K562 (cell line): ENCODE measurements around the gene NSMF. TPM values are rescaled to one million over a fixed set of nuclear protein-coding genes. Genes with fewer than 3 reads are reported as not detected.

ENCODE experiments used
- ATAC-seq: fragments of 200-7000 bp; cut with Tn5 transposase; 3 replicates; pipeline ENCODE4 v1.9.1; 2020; ENCODE audit warnings: moderate library complexity
- BruUV-seq: library from RNA; stranded (reverse); fragments of 400-500 nt; replicated peaks from 2 replicates; lab custom pipeline; 2021; lab: Mats Ljungman, UMichigan
- CTCF ChIA-PET: fragments of 300-600 bp; formaldehyde crosslinking; extraction: SDS; loops from one replicate; lab custom pipeline; 2021; ENCODE audit warnings: low intra/inter-chr PET ratio; lab: Yijun Ruan, JAX
- POLR2A ChIA-PET: fragments of 300-600, 350-650 bp; sonication (Branson Sonifier 250); formaldehyde crosslinking; extraction: SDS; loops from one replicate; lab custom pipeline; 2021; ENCODE audit warnings: antibody characterized with exemption, inconsistent platforms; lab: Yijun Ruan, JAX
- DNase-seq, 4 experiments: peaks; one replicate each; pipeline versions ENCODE4 v3.0.0 to v3.0.0-alpha.2; 2011 to 2018; ENCODE audit warnings: low spot score in 3 of 4, mixed read lengths in 3 of 4; ENCODE audit errors: extremely low read depth in 1 of 4
- FAIRE-seq: peaks from 2 replicates; lab custom pipeline; 2011; peaks lifted over from hg19 to GRCh38; lab: Jason Lieb, UNC
- H2AFZ ChIP-seq: 2 replicates; pipeline ENCODE4 v1.6.0; 2011; ENCODE audit warnings: low read depth, low read length, control low read depth, inconsistent platforms
- H3K27ac ChIP-seq: fragments of 200-600 bp; 3 replicates; pipeline ENCODE4 v1.8.0; 2011; ENCODE audit warnings: low read depth, mild to moderate bottlenecking, control low read depth, inconsistent platforms, low read length, moderate library complexity, mixed read lengths; ENCODE audit errors: extremely low read depth
- H3K27me3 ChIP-seq, 2 experiments: fragments of 300-600 bp in 1 of 2; 2 replicates in 1 of 2; 3 replicates in 1 of 2; pipeline versions ENCODE4 v1.6.0 to v1.8.0; 2011; ENCODE audit warnings: inconsistent platforms in 2 of 2, low read length in 2 of 2, mild to moderate bottlenecking in 1 of 2, mixed read lengths in 1 of 2, moderate library complexity in 1 of 2; ENCODE audit not compliant: control insufficient read depth in 2 of 2, insufficient read depth in 2 of 2
- H3K36me3 ChIP-seq: fragments of 300-600 bp; 3 replicates; pipeline ENCODE4 v1.8.0; 2011; ENCODE audit warnings: mild to moderate bottlenecking, low read length, inconsistent platforms; ENCODE audit not compliant: control insufficient read depth, insufficient read depth
- H3K4me1 ChIP-seq, 2 experiments: fragments of 200-600 bp in 1 of 2; replicated peaks in 1 of 2; 2 replicates in 1 of 2; 3 replicates in 1 of 2; pipeline versions ENCODE4 v1.5.1 to v1.8.0; 2011; ENCODE audit warnings: inconsistent platforms in 2 of 2, low read length in 2 of 2, mild to moderate bottlenecking in 1 of 2, mixed read lengths in 1 of 2, moderate library complexity in 1 of 2; ENCODE audit not compliant: control insufficient read depth in 2 of 2, insufficient read depth in 2 of 2
- H3K4me2 ChIP-seq: 2 replicates; pipeline ENCODE4 v1.6.1; 2011; ENCODE audit warnings: low read length, control low read depth, inconsistent platforms, mixed read lengths; ENCODE audit not compliant: insufficient read depth
- H3K4me3 ChIP-seq: fragments of 200-600 bp; sonication (generic), shearing (Covaris generic); 2 replicates; pipeline ENCODE4 v1.5.1; 2016; ENCODE audit warnings: control low read depth, inconsistent platforms
- H3K79me2 ChIP-seq: fragments of 200-600 bp; 3 replicates; pipeline ENCODE4 v1.8.0; 2011; ENCODE audit warnings: low read length, inconsistent platforms; ENCODE audit not compliant: control insufficient read depth, insufficient read depth
- H3K9ac ChIP-seq, 2 experiments: 2 replicates each; pipeline versions ENCODE4 v1.6.0 to v1.6.1; 2011; ENCODE audit warnings: low read depth in 2 of 2, low read length in 2 of 2, control low read depth in 1 of 2, inconsistent platforms in 1 of 2, mild to moderate bottlenecking in 1 of 2, mixed read lengths in 1 of 2; ENCODE audit not compliant: insufficient read depth in 1 of 2
- H3K9me1 ChIP-seq: one replicate; pipeline ENCODE4 v1.6.0; 2011; ENCODE audit warnings: inconsistent platforms, mild to moderate bottlenecking, low read length, moderate library complexity; ENCODE audit not compliant: control insufficient read depth, insufficient read depth
- H3K9me3 ChIP-seq: replicated peaks from 2 replicates; pipeline ENCODE4 v1.5.1; 2011; ENCODE audit warnings: low read depth, low read length, inconsistent platforms; ENCODE audit not compliant: control insufficient read depth, insufficient read depth
- H4K20me1 ChIP-seq: replicated peaks from 2 replicates; pipeline ENCODE4 v1.6.1; 2011; ENCODE audit warnings: low read length, inconsistent platforms, mixed read lengths; ENCODE audit not compliant: control insufficient read depth, insufficient read depth
- NFIC ChIP-seq: fragments of 450-650 bp; IDR thresholded peaks from 2 replicates; pipeline ENCODE4 v1.6.1; 2017; ENCODE audit warnings: mild to moderate bottlenecking, inconsistent platforms
- PTTG1 ChIP-seq: fragments of 450-650 bp; IDR thresholded peaks from 2 replicates; pipeline ENCODE4 v1.6.1; 2016; ENCODE audit warnings: low read depth, mild to moderate bottlenecking, missing genetic modification characterization, missing compliant biosample characterization
- SFPQ ChIP-seq: fragments of 200-400 bp; formaldehyde crosslinking; IDR thresholded peaks from 2 replicates; pipeline ENCODE4 v1.6.1; 2017; ENCODE audit warnings: mild to moderate bottlenecking, low read depth, low read length, moderate library complexity
- SRSF9 ChIP-seq: fragments of 200-400 bp; formaldehyde crosslinking; IDR thresholded peaks from 2 replicates; pipeline ENCODE4 v1.6.1; 2017; ENCODE audit warnings: low read depth, low read length, borderline replicate concordance
- WGBS: fragments of 100-300 bp; shearing (Covaris generic); methylation state at CpG from one replicate; pipeline ENCODE4 v1.1.6; 2016; ENCODE audit warnings: low coverage, mixed read lengths; ENCODE audit not compliant: insufficient coverage; ENCODE audit errors: missing lambda C conversion rate; 5-methylcytosine and 5-hydroxymethylcytosine counted together
- in situ Hi-C: fragments of 300-500 bp; cut with MboI; formaldehyde crosslinking; loops from 4 replicates; pipeline ENCODE4 v1.15.0; 2018; ENCODE audit warnings: inconsistent platforms, mixed read lengths
- intact Hi-C: fragments of 100-400 bp; cut with micrococcal nuclease; formaldehyde crosslinking; loops from 2 replicates; pipeline ENCODE4 v1.14.2; 2022
- polyA plus RNA-seq, 8 experiments: library from polyadenylated mRNA; depleted of rRNA in 4 of 8; stranded (reverse) in 5 of 8; unstranded in 3 of 8; fragments of >200 nt; fragmentation: Nextera tagmentation in 2 of 8; fragmentation: Illumina TruSeq in 1 of 8; extraction: Ambion mirVana in 2 of 8; extraction: Trizol in 1 of 8; gene quantifications; 2 replicates each; pipeline versions ENCODE4 v1.2.1 to v1.2.3, GENCODE V29; 2011 to 2014; ENCODE audit warnings: inconsistent platforms in 1 of 8, missing spikeins in 1 of 8
- total RNA-seq, 7 experiments: library from RNA; depleted of rRNA in 6 of 7; stranded (reverse); fragments of >200 nt in 6 of 7; fragmentation: Illumina TruSeq in 2 of 7; extraction: Trizol in 2 of 7; gene quantifications; 2 replicates each; pipeline versions ENCODE4 v1.2.1 to v1.2.3, GENCODE V29; 2011 to 2021; ENCODE audit warnings: low replicate concordance in 1 of 7

The NSMF gene
- total and polyA plus RNA-seq, 9 of the 15 experiments (the other 6 are each of a cell fraction or from before 2014, with no cell fraction given): 0.20 to 82.7 (median 29.3) TPM

GRCh38 chr9:137488327-137488653 is 29.2 kb upstream of the NSMF start:
- H3K4me2 ChIP-seq: no peak overlapping the region
- no peak overlapping the region for H2AFZ ChIP-seq
- peaks cover 32 to 63% of the 10 kb centered on the region in 2 experiments for H3K4me1 ChIP-seq
- FAIRE-seq (no peak), DNase-seq (no peak), ATAC-seq (no peak)
- H3K9me3 ChIP-seq: no peaks in the 10 kb centered on the region
- TF ChIP-seq SRSF9: no peak
- TF ChIP-seq SFPQ: no peak
- no peak for TF ChIP-seq PTTG1 (tag)
- peak; percentile 90 for TF ChIP-seq NFIC
- no peak overlapping the region for H3K4me3 ChIP-seq
- no peaks in the 10 kb centered on the region for H3K9me1 ChIP-seq
- no peak overlapping the region for H3K27ac ChIP-seq
- WGBS: 52% methylated on average over 5 of the region's 6 CpGs
- H4K20me1 ChIP-seq: no peaks in the 10 kb centered on the region
- ChIA-PET POLR2A (no interaction called here), CTCF (no interaction called here)
- intact Hi-C loops (no loop called here), in situ Hi-C loops (no loop called here)
- peak overlapping the region in 1 of 2 experiments; percentile 56; a peak in 1 of 4 replicates for H3K9ac ChIP-seq
- H3K79me2 ChIP-seq: no peaks in the 10 kb centered on the region
- H3K27me3 ChIP-seq: no peaks in the 10 kb centered on the region; a peak in 1 of 5 replicates
- H3K36me3 ChIP-seq: no peaks in the 10 kb centered on the region
- no TSS peak for BruUV-seq
